K562 treated with DMSO at 1 percent for 24 hours (cell line): ENCODE measurements around the gene PCDHA12. TPM values are rescaled to one million over a fixed set of nuclear protein-coding genes. Genes with fewer than 3 reads are reported as not detected.

Source experiments
- total RNA-seq: library from RNA; unstranded; fragments of 300-600 nt; gene quantifications from 2 replicates; pipeline ENCODE4 v1.2.3, GENCODE V29; 2022; ENCODE audit warnings: low read depth; ENCODE audit not compliant: insufficient read depth

PCDHA12 gene
- total RNA-seq, result not detected in 2 replicates

GRCh38 chr5:140875085-140876065 lies at the start of gene PCDHA12:
TSS of gene PCDHA12 (plus strand) at chr5:140875308. CDS start at chr5:140875473, 165 bp downstream.

GRCh38 chr5:140827704-140828361 lies 47.3 kb upstream of the PCDHA12 start, which contains the start of gene PCDHA6:
TSS of gene PCDHA6 (plus strand) at chr5:140827960. CDS start at chr5:140828092, 132 bp downstream.

GRCh38 chr5:140833993-140834392 lies 41.1 kb upstream of the PCDHA12 start, which contains the start of gene PCDHA7:
TSS of gene PCDHA7 (plus strand) at chr5:140834269. CDS start at chr5:140834384, 115 bp downstream.

GRCh38 chr5:140840978-140841962 lies 33.8 kb upstream of the PCDHA12 start, which contains the start of gene PCDHA8:
TSS of gene PCDHA8 (plus strand) at chr5:140841187. CDS start at chr5:140841322, 135 bp downstream.

GRCh38 chr5:140848139-140849102 lies 26.7 kb upstream of the PCDHA12 start, which contains the start of gene PCDHA9:
TSS of gene PCDHA9 (plus strand) at chr5:140848382. CDS start at chr5:140848496, 114 bp downstream.

GRCh38 chr5:140855772-140856674 lies 19.1 kb upstream of the PCDHA12 start, which contains the start of gene PCDHA10:
TSS of gene PCDHA10 (plus strand) at chr5:140855897. CDS start at chr5:140856049, 152 bp downstream.

GRCh38 chr5:140868721-140869554 lies 6.2 kb upstream of the PCDHA12 start, which contains the start of gene PCDHA11:
TSS of gene PCDHA11 (plus strand) at chr5:140868957. CDS start at chr5:140869104, 147 bp downstream.

GRCh38 chr5:140881889-140882590 lies 6.9 kb downstream of the PCDHA12 start, which contains the start of gene PCDHA13:
TSS of gene PCDHA13 (plus strand) at chr5:140882124. CDS start at chr5:140882269, 145 bp downstream.

GRCh38 chr5:140925806-140926442 lies 50.8 kb downstream of the PCDHA12 start, which contains the start of gene PCDHAC1:
TSS of gene PCDHAC1 (plus strand) at chr5:140926299. CDS start at chr5:140926893, 594 bp downstream.

Other genes starting within 250 kb of the PCDHA12 start
- gene CD14, start 242.1 kb upstream of the PCDHA12 start, total RNA-seq, result 1.1 and 1.6 TPM in 2 replicates
- gene TMCO6, start 235.9 kb upstream of the PCDHA12 start, total RNA-seq, result 15.2 and 22.3 TPM in 2 replicates
- 215 and 263 TPM in 2 replicates for gene NDUFA2, start 227.7 kb upstream of the PCDHA12 start, total RNA-seq
- gene IK, start 227.5 kb upstream of the PCDHA12 start, total RNA-seq, result 149 and 175 TPM in 2 replicates
- gene WDR55, start 210.4 kb upstream of the PCDHA12 start, total RNA-seq, result 42.8 and 44.6 TPM in 2 replicates
- gene DND1, start 201.7 kb upstream of the PCDHA12 start, total RNA-seq, result 2.2 and 4.9 TPM in 2 replicates
- gene HARS1, start 183.9 kb upstream of the PCDHA12 start, total RNA-seq, result 63.3 and 68.0 TPM in 2 replicates
- gene HARS2, start 183.9 kb upstream of the PCDHA12 start, total RNA-seq, result 19.8 and 20.5 TPM in 2 replicates
- gene ZMAT2, start 174.9 kb upstream of the PCDHA12 start, total RNA-seq, result 44.2 and 45.1 TPM in 2 replicates
- gene PCDHA1, start 89.2 kb upstream of the PCDHA12 start, total RNA-seq, result not detected in 2 replicates
- not detected in 2 replicates for gene PCDHA2, start 80.5 kb upstream of the PCDHA12 start, total RNA-seq
- not detected in 2 replicates for gene PCDHA3, start 74.3 kb upstream of the PCDHA12 start, total RNA-seq
- gene PCDHA4, start 68.2 kb upstream of the PCDHA12 start, total RNA-seq, result not detected in 2 replicates
- gene PCDHA5, start 53.7 kb upstream of the PCDHA12 start, total RNA-seq, result 0.13 TPM in 1 of 2 replicates, not detected in the other
- not detected in 2 replicates for gene PCDHA6, start 47.3 kb upstream of the PCDHA12 start, total RNA-seq
- not detected in 2 replicates for gene PCDHA7, start 41.0 kb upstream of the PCDHA12 start, total RNA-seq
- not detected in 2 replicates for gene PCDHA8, start 34.1 kb upstream of the PCDHA12 start, total RNA-seq
- gene PCDHA9, start 26.9 kb upstream of the PCDHA12 start, total RNA-seq, result not detected in 2 replicates
- not detected in 2 replicates for gene PCDHA10, start 19.4 kb upstream of the PCDHA12 start, total RNA-seq
- gene PCDHA11, start 6.4 kb upstream of the PCDHA12 start, total RNA-seq, result not detected in 2 replicates
- not detected in 2 replicates for gene PCDHA13, start 6.8 kb downstream of the PCDHA12 start, total RNA-seq
- gene PCDHAC1, start 51.0 kb downstream of the PCDHA12 start, total RNA-seq, result not detected in 2 replicates
- not detected in 2 replicates for gene PCDHAC2, start 91.2 kb downstream of the PCDHA12 start, total RNA-seq
- gene PCDHB1, start 176.1 kb downstream of the PCDHA12 start, total RNA-seq, result not detected in 2 replicates
- 0.44 and 0.59 TPM in 2 replicates for gene PCDHB2, start 219.3 kb downstream of the PCDHA12 start, total RNA-seq
- 0.31 and 0.35 TPM in 2 replicates for gene PCDHB3, start 225.2 kb downstream of the PCDHA12 start, total RNA-seq
- 0.08 TPM in 1 of 2 replicates, not detected in the other for gene PCDHB4, start 246.5 kb downstream of the PCDHA12 start, total RNA-seq